Myometrial cell (primary cell): ENCODE results near the gene CASR. TPM values are rescaled to one million over a fixed set of nuclear protein-coding genes. Genes with fewer than 3 reads are reported as not detected.

Source experiments
- total RNA-seq: library from RNA; depleted of rRNA; stranded (reverse); fragments of >200 nt; gene quantifications from 2 replicates; pipeline ENCODE4 v1.2.3, GENCODE V29; 2015

The CASR gene, protein sequence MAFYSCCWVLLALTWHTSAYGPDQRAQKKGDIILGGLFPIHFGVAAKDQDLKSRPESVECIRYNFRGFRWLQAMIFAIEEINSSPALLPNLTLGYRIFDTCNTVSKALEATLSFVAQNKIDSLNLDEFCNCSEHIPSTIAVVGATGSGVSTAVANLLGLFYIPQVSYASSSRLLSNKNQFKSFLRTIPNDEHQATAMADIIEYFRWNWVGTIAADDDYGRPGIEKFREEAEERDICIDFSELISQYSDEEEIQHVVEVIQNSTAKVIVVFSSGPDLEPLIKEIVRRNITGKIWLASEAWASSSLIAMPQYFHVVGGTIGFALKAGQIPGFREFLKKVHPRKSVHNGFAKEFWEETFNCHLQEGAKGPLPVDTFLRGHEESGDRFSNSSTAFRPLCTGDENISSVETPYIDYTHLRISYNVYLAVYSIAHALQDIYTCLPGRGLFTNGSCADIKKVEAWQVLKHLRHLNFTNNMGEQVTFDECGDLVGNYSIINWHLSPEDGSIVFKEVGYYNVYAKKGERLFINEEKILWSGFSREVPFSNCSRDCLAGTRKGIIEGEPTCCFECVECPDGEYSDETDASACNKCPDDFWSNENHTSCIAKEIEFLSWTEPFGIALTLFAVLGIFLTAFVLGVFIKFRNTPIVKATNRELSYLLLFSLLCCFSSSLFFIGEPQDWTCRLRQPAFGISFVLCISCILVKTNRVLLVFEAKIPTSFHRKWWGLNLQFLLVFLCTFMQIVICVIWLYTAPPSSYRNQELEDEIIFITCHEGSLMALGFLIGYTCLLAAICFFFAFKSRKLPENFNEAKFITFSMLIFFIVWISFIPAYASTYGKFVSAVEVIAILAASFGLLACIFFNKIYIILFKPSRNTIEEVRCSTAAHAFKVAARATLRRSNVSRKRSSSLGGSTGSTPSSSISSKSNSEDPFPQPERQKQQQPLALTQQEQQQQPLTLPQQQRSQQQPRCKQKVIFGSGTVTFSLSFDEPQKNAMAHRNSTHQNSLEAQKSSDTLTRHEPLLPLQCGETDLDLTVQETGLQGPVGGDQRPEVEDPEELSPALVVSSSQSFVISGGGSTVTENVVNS
- total RNA-seq, result not detected in 2 replicates

GRCh38 chr3:122183521-122183892, at the start of gene CASR:
CASR (plus strand) TSS chr3:122183668; CDS start chr3:122254190, 70,522 bp downstream.

GRCh38 chr3:122324871-122325323, 141.4 kb downstream of the CASR start, which contains the start of gene CSTA:
CSTA (plus strand) TSS chr3:122325248; CDS start chr3:122325293, 45 bp downstream.

Other genes starting within 250 kb of the CASR start
- gene ILDR1, start 161.4 kb upstream of the CASR start, total RNA-seq, result 0.53 TPM in 1 of 2 replicates, not detected in the other
- gene CD86, start 128.3 kb upstream of the CASR start, total RNA-seq, result not detected in 2 replicates
- 0.89 TPM in 1 of 2 replicates, not detected in the other for gene CSTA, start 141.6 kb downstream of the CASR start, total RNA-seq
- 37.0 and 40.9 TPM in 2 replicates for gene MIX23, start 199.6 kb downstream of the CASR start, total RNA-seq
- 11.0 and 16.1 TPM in 2 replicates for gene FAM162A, start 200.5 kb downstream of the CASR start, total RNA-seq
- gene WDR5B, start 232.4 kb downstream of the CASR start, total RNA-seq, result 3.9 and 6.6 TPM in 2 replicates